ENCODE results near the gene MFSD2B.

Gene MFSD2B

DNA sequence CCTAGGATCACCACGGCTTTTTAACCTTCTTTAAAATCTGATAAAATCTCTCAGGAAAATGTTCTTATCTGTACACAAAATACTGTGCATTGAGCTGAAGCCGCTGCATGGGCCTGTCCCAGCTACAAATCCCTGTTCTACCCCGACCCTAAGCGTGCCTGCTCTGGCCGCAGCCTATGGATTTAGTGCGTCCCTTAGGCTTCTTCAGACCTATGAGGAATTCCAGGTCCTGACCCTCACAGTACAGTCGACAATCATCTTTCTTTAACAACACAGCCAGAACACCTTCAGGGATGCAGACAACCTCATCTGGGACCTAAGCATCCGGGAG is 37.8 kb downstream of the MFSD2B start:
- Histone ChIP-seq H3K4me2 (ENCODE audit: low read depth, low read length, poor library complexity, severe bottlenecking) (peak overlapping the region; percentile 100), H3K79me2 (ENCODE audit: insufficient read depth, low read length) (peaks cover 40% of the 10 kb centered on the region), H3K36me3 (ENCODE audit: low read length) (no peaks in the 10 kb centered on the region), H3K9me3 (ENCODE audit: insufficient read depth, low read length) (no peaks in the 10 kb centered on the region), H4K20me1 (ENCODE audit: low read depth, low read length) (no peaks in the 10 kb centered on the region), H3K27ac (ENCODE audit: low read depth, low read length) (no peak overlapping the region), H3K9ac (ENCODE audit: low read length) (peak overlapping the region; percentile 93), H3F3A (ENCODE audit: insufficient read depth) (peaks cover 17% of the 10 kb centered on the region), H3K4me3 (ENCODE audit: insufficient read depth, low read length, poor library complexity, severe bottlenecking) (no peak overlapping the region), H3K9me2 (replicated peaks; ENCODE audit: insufficient read depth, low read length) (no peaks in the 10 kb centered on the region), H2AFZ (ENCODE audit: low read depth, low read length, severe bottlenecking) (peak overlapping the region; percentile 82), H3K27me3 (ENCODE audit: low read length) (no peaks in the 10 kb centered on the region)
- TF ChIP-seq, protein P1, sequence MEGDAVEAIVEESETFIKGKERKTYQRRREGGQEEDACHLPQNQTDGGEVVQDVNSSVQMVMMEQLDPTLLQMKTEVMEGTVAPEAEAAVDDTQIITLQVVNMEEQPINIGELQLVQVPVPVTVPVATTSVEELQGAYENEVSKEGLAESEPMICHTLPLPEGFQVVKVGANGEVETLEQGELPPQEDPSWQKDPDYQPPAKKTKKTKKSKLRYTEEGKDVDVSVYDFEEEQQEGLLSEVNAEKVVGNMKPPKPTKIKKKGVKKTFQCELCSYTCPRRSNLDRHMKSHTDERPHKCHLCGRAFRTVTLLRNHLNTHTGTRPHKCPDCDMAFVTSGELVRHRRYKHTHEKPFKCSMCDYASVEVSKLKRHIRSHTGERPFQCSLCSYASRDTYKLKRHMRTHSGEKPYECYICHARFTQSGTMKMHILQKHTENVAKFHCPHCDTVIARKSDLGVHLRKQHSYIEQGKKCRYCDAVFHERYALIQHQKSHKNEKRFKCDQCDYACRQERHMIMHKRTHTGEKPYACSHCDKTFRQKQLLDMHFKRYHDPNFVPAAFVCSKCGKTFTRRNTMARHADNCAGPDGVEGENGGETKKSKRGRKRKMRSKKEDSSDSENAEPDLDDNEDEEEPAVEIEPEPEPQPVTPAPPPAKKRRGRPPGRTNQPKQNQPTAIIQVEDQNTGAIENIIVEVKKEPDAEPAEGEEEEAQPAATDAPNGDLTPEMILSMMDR (IDR thresholded peaks at IDR 0.05; ENCODE audit: insufficient read depth, low read length, poor library complexity, severe bottlenecking) = no peak
- TF ChIP-seq EZH2phosphoT487 (conservative IDR thresholded peaks at IDR 0.05; ENCODE audit: low read length) = no peak

DNA sequence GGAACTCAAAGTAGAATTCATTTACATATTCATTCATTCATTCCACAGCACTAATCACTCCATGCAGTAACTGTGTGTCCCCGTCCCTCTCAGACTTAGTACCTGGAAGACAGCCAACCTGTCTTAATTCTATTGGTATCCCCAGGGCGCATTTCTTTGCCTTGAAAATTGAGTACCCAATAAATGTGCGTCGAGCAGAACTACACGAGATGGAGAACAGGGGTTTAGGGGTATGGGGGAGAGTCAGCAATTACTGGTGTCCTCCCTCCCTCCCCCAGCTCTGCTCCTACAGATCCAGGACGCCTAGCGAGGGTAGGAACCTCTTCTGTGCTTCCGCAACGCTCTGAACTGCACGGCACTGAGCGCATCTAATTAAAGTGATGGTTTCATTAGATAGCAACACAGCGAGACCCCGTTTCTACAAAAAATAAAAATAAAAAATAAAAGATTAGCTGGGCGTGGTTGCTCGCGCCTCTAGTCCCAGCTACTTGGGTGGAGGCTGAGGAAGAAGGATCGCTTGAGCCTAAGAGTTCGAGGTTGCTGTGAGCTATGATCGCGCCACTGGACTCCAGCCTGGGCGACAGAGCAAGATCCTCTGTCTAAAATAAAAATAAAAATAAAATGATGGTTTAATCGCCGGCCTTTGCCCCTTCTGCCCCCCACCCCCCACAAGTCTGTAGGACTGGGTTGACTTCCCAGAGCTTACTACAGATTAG is 39.0 kb downstream of the MFSD2B start:
- Histone ChIP-seq H3K79me2 (ENCODE audit: insufficient read depth, low read length) (peaks cover 31% of the 10 kb centered on the region), H3F3A (ENCODE audit: insufficient read depth) (peaks cover 16% of the 10 kb centered on the region), H4K20me1 (ENCODE audit: low read depth, low read length) (no peaks in the 10 kb centered on the region), H2AFZ (ENCODE audit: low read depth, low read length, severe bottlenecking) (peak overlapping the region; percentile 89), H3K9ac (ENCODE audit: low read length) (peak overlapping the region; percentile 60), H3K27me3 (ENCODE audit: low read length) (no peaks in the 10 kb centered on the region), H3K27ac (ENCODE audit: low read depth, low read length) (no peak overlapping the region), H3K9me2 (replicated peaks; ENCODE audit: insufficient read depth, low read length) (no peaks in the 10 kb centered on the region), H3K4me2 (ENCODE audit: low read depth, low read length, poor library complexity, severe bottlenecking) (peak overlapping the region; percentile 100), H3K9me3 (ENCODE audit: insufficient read depth, low read length) (no peaks in the 10 kb centered on the region), H3K36me3 (ENCODE audit: low read length) (no peaks in the 10 kb centered on the region), H3K4me3 (ENCODE audit: insufficient read depth, low read length, poor library complexity, severe bottlenecking) (peak overlapping the region; percentile 90)
- TF ChIP-seq, protein P1 (IDR thresholded peaks at IDR 0.05; ENCODE audit: insufficient read depth, low read length, poor library complexity, severe bottlenecking) = no peak
- TF ChIP-seq EZH2phosphoT487 (conservative IDR thresholded peaks at IDR 0.05; ENCODE audit: low read length) = no peak

DNA sequence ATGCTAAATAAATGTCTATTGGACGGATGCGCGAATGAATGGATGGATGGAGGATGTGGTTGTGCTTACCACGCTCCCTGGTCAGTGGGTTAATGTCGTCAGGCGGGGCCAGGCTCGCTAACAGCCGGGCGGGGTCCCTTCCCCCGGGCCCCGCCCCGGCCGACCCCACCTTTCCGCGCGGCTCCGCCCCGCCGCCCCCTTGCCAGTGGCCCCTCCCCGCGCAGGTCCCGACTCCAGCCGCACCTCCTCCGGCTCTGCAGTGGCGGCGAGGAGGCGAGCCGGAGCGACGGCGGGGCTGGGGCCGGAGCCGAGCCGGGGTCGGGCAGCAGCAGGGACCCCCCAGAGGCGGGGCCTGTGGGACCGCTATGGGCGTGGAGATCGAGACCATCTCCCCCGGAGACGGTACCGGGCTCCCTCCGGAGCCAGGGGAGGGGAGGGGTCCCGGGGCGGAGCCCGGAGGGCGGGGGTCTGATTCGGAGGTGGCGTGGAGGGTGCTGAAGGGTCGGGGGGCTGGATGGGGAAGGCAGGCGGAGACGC is 39.7 kb downstream of the MFSD2B start, which contains the start of gene FKBP1B:
Gene FKBP1B (plus strand): TSS at position 257 of the 537 bp plus-strand sequence. CDS start 109 bp downstream, at position 366.
- Histone ChIP-seq H3K27ac (ENCODE audit: low read depth, low read length) (no peak within 1 kb of the TSS), H3K36me3 (ENCODE audit: low read length) (no peaks in the 10 kb centered on the region), H3K27me3 (ENCODE audit: low read length) (no peaks in the 10 kb centered on the region), H3K9me3 (ENCODE audit: insufficient read depth, low read length) (no peaks in the 10 kb centered on the region), H3F3A (ENCODE audit: insufficient read depth) (peaks cover 14% of the 10 kb centered on the region), H3K79me2 (ENCODE audit: insufficient read depth, low read length) (peaks cover 25% of the 10 kb centered on the region), H3K4me2 (ENCODE audit: low read depth, low read length, poor library complexity, severe bottlenecking) (peak within 1 kb of the TSS; percentile 100), H3K9ac (ENCODE audit: low read length) (peak within 1 kb of the TSS; percentile 60), H4K20me1 (ENCODE audit: low read depth, low read length) (no peaks in the 10 kb centered on the region), H3K9me2 (replicated peaks; ENCODE audit: insufficient read depth, low read length) (no peaks in the 10 kb centered on the region), H3K4me3 (ENCODE audit: insufficient read depth, low read length, poor library complexity, severe bottlenecking) (peak within 1 kb of the TSS; percentile 90), H2AFZ (ENCODE audit: low read depth, low read length, severe bottlenecking) (peak within 1 kb of the TSS; percentile 89)
- no peak for TF ChIP-seq EZH2phosphoT487 (conservative IDR thresholded peaks at IDR 0.05; ENCODE audit: low read length)
- TF ChIP-seq, protein P1 (IDR thresholded peaks at IDR 0.05; ENCODE audit: insufficient read depth, low read length, poor library complexity, severe bottlenecking) = no peak

All from SU-DHL-6 (cell line).